ENCODE data around the gene SKIL.

Gene SKIL

GRCh38 chr3:170431054-170431453, 73.5 kb downstream of the SKIL start:
- no peak for DNase-seq (ENCODE audit: extremely low read depth in 1 of 2, low read depth in 1 of 2)

DNA sequence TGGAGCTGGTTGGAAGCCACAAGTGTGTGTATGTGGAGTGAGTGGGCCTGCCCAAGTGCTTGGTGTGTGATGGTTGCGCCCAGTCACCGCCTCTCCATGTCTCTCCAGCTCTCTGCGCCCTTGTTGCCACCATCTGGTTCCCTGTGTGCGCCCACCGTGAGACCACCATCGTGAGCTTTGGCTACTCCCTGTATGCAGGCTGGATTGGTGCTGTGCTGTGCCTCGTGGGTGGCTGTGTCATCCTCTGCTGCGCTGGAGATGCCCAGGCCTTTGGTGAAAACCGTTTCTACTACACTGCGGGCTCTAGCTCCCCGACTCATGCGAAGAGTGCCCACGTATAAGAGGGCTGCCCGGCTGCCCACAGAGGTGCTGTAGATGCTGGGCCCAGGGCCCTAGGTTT, 74.9 kb downstream of the SKIL start:
- DNase-seq (ENCODE audit: extremely low read depth in 1 of 2, low read depth in 1 of 2), result no peak

DNA sequence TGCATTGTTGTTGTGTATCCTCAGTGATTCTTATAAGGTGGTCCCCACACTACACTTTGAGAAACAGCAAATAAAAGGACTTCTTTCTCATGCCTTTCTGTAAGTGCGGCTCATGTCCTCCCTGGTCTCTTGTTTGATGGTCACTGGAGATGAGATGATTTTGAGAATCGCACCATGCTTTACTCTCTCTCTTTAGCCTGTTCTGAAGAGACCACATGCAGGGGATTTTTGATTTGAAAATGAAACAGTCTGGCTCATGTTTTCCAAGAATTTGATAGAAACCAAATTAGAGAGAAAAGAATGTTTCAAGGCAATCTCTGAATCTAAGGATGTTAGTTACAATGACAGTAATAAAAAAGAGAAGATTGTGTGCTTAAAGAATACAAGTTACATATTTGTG, 79.2 kb downstream of the SKIL start:
- DNase-seq (ENCODE audit: extremely low read depth in 1 of 2, low read depth in 1 of 2), result no peak

- DNase-seq (ENCODE audit: extremely low read depth in 1 of 2, low read depth in 1 of 2), result no peak
Observed at GRCh38 chr3:170437176-170437575, 79.7 kb downstream of the SKIL start.

DNA sequence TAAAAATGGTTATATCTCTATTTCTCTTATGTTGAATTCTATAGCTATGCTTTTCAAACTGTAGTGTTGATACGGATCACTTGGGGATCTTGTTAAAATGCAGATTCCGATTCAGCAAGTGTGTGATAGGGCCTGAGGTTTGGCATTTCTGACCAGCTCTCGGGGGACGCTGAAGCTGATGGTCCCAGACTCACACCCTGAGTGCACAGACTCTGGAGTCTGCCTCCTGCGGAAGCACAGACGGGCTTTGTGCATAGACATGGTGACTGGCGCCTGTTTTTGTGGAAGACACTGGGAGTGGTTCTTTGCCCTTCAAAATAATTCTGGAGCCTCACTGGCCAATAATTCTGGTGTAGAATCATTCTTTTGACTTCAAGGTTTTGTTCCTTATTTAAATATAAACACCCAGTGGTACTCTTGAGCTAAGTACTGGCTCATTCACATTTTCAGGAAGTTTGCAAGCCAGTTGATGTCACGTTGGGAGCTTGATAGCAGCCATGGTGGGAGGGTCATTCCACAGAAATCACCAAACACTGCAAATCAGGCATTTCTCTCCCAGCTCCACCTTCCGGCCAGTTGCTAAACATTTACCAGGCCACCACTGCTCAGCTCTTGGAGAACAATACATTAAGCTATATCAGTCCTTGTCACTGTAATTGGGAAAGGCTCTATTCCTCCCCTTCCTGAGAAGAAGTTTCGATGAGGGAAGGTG, 80.3 kb downstream of the SKIL start:
- DNase-seq (ENCODE audit: extremely low read depth in 1 of 2, low read depth in 1 of 2), result no peak

- no peak for DNase-seq (ENCODE audit: extremely low read depth in 1 of 2, low read depth in 1 of 2)
Observed at GRCh38 chr3:170438836-170439235, 81.3 kb downstream of the SKIL start.

- no peak for DNase-seq (ENCODE audit: extremely low read depth in 1 of 2, low read depth in 1 of 2)
Observed at GRCh38 chr3:170440344-170440743, 82.8 kb downstream of the SKIL start.

DNA sequence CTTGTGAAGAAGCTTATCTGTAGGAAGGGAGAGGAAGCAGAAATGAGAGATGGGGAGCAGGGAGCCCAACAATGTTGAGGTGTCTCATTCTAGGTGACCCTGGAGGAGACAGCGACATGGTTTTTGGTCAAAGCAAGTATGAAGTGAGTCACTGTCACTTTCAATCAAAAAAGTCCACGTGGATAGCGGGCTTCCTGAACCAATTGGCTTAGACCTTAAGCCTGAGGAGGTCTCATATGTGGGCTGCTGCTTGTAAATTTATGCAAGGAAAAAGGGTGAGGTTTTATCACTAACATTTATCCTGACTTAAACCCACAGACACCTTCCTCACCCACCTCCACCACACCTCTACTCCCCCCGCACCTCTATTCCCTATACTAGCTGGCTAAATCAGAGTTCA, 83.9 kb downstream of the SKIL start:
- no peak for DNase-seq (ENCODE audit: extremely low read depth in 1 of 2, low read depth in 1 of 2)

- no peak for DNase-seq (ENCODE audit: extremely low read depth in 1 of 2, low read depth in 1 of 2)
Observed at GRCh38 chr3:170442947-170443346, 85.4 kb downstream of the SKIL start.

DNA sequence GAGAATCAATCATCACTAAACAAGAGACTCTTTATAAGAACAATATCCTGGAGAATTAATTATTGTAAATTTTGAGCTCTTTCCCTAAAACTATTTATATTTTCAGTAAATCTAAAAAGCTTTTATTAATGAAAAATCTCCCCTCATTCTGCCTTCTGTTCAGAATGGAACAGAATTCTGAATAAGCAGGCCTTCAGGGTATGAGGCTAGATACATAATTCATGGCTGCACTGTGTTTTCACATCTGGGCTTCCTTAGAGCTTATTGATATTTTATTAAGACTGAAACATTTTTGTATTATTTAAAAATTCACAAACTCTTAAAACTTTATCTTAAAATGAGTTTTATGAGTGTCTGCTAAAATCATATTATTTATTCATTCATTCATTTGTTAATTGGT, 85.9 kb downstream of the SKIL start:
- DNase-seq (ENCODE audit: extremely low read depth in 1 of 2, low read depth in 1 of 2), result no peak
